ENCODE results near the gene PROC. TPM values are rescaled to one million over a fixed set of nuclear protein-coding genes. Genes with fewer than 3 reads are reported as not detected.

Gene PROC
- total and polyA plus RNA-seq, 9 donors = 0.51 to 1.1 TPM; not detected in 7

DNA sequence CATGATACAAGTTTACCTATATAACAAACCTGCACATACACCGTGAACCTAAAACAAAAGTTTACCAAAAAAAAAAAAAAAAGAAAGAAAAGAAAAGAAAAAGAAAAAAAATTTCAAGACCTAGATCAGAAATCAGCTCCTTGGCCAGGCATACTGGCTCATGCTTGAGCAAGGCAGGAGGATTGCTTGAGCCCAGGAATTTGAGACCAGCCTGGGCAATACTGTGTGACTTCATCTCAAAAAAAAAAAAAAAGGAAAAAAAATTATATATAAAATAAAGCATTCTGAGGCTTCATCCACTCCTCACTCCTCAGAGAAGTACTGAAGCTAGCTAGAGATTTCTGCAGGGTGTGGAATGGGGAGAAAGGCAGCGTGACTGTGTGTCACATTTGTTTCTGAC is 11.8 kb upstream of the PROC start:
- intact Hi-C loops (cut with DNase I) = no loop called here
- Histone ChIP-seq H3K36me3 (no peaks in the 10 kb centered on the region), H3K27me3 (no peaks in the 10 kb centered on the region), H3K4me1 (ENCODE audit: insufficient read depth) (no peaks in the 10 kb centered on the region), H3K4me3 (no peak overlapping the region), H3K9me3 (no peaks in the 10 kb centered on the region), H3K27ac (no peak overlapping the region)
- TF ChIP-seq EP300 (IDR thresholded peaks at IDR 0.05) (no peak), POLR2A (IDR thresholded peaks at IDR 0.05) (no peak)
- TF ChIP-seq, protein P1, sequence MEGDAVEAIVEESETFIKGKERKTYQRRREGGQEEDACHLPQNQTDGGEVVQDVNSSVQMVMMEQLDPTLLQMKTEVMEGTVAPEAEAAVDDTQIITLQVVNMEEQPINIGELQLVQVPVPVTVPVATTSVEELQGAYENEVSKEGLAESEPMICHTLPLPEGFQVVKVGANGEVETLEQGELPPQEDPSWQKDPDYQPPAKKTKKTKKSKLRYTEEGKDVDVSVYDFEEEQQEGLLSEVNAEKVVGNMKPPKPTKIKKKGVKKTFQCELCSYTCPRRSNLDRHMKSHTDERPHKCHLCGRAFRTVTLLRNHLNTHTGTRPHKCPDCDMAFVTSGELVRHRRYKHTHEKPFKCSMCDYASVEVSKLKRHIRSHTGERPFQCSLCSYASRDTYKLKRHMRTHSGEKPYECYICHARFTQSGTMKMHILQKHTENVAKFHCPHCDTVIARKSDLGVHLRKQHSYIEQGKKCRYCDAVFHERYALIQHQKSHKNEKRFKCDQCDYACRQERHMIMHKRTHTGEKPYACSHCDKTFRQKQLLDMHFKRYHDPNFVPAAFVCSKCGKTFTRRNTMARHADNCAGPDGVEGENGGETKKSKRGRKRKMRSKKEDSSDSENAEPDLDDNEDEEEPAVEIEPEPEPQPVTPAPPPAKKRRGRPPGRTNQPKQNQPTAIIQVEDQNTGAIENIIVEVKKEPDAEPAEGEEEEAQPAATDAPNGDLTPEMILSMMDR (IDR thresholded peaks at IDR 0.05) = no peak
- WGBS, 3 donors = 95 to 99% (median 96%) methylated on average over 2 of the region's 2 CpGs
- DNase-seq = no peak

DNA sequence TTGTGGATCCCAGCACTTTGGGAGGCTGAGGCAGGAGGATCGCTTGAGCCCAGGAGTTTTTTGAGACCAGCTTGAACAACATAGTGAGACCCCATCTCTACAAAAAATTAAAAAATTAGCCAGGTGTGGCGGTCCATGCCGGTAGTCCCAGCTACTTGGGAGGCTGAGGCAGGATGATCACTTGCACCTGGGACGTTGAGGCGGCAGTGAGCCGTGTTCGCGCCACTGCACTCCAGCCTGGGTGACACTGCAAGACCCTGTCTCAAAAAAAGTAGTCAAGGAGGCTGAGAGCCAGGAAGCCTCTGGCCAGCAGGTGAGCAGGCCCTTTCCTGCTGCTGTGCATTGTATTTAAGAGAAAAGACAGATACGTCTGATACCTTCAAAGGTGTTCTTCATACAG is 11.1 kb upstream of the PROC start:
- no peak for DNase-seq
- intact Hi-C loops (cut with DNase I) = no loop called here
- Histone ChIP-seq H3K36me3 (no peaks in the 10 kb centered on the region), H3K4me1 (ENCODE audit: insufficient read depth) (peaks cover 2% of the 10 kb centered on the region), H3K9me3 (no peaks in the 10 kb centered on the region), H3K27ac (no peak overlapping the region), H3K4me3 (no peak overlapping the region), H3K27me3 (no peaks in the 10 kb centered on the region)
- TF ChIP-seq EP300 (IDR thresholded peaks at IDR 0.05) = no peak
- TF ChIP-seq POLR2A (IDR thresholded peaks at IDR 0.05) = no peak
- TF ChIP-seq, protein P1 (IDR thresholded peaks at IDR 0.05) = no peak
- WGBS, 3 donors = 91 to 95% (median 93%) methylated on average over 9 of the region's 9 CpGs

DNA sequence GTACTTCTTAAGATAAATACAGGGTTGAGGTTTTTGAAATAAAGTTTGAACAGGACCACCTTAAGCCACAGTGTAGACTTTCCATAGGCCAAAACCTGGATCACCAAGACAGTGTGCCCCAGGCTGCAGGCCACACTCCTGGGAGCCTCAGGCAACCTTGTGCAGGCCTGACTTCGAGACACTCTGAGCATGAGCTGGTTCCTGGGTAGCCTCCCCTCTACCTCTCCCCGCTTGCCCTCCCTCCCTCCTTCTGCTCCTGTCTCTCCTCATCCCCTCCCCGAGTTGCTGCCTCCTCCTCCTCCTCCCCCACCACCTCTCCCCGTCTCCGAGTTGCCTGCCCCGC is 10.6 kb upstream of the PROC start:
- Histone ChIP-seq H3K27ac (peak overlapping the region; percentile 62 to 88), H3K4me3 (peak overlapping the region; percentile 25), H3K27me3 (no peaks in the 10 kb centered on the region), H3K9me3 (no peaks in the 10 kb centered on the region), H3K36me3 (no peaks in the 10 kb centered on the region), H3K4me1 (ENCODE audit: insufficient read depth) (peaks cover 2% of the 10 kb centered on the region)
- WGBS, 3 donors = 0 to 7% (median 4%) methylated on average over 6 of the region's 6 CpGs
- intact Hi-C loops (cut with DNase I) = no loop called here
- TF ChIP-seq, protein P1 (IDR thresholded peaks at IDR 0.05) = no peak
- no peak for TF ChIP-seq EP300 (IDR thresholded peaks at IDR 0.05)
- TF ChIP-seq POLR2A (IDR thresholded peaks at IDR 0.05) = no peak
- DNase-seq = no peak

DNA sequence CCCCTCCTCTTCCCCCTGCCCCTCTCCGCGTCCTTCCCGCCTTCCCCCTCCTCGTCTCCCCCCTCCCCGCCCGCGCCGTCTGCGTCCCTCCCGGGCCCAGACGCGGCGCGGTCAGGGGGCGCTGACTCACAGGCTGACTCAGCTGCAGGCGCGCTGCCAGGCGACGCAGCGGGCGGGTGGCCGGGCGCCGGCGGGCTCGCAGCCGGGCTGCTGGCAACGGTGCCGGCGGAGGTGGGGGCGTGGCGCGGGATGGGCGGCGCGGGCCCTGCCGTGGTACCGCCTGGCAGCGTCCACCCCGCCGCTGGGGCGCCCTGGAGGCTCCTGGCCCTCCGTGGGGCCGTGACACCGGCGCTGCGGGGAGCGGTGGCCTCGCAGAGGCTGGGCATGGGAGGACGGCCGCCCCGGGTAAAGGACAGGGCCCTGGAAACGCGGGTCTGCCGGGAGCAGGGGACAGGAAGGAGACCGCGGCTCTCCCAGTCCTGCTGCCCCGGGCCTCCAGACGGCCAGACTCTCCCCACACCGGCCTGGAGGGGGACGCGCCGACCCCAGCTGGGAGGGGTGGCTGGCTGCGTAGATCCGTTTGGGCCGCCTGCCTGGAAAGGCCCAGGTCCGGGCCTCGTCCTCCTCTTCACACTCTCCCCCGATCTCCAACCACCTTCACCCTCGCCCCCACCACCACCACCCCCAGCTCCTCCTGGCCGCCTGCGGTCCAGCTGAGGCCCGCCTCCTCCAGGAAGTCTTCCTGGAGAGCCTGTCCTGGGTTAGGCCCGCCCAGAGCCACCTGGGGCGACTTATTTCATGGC is 10.0 kb upstream of the PROC start:
- intact Hi-C loops (cut with DNase I) = no loop called here
- DNase-seq = peak; percentile 91 to 97 (median 96)
- Histone ChIP-seq H3K4me3 (peak overlapping the region; percentile 55), H3K4me1 (ENCODE audit: insufficient read depth) (peaks cover 2% of the 10 kb centered on the region), H3K27ac (peak overlapping the region; percentile 88 to 99), H3K27me3 (no peaks in the 10 kb centered on the region), H3K36me3 (no peaks in the 10 kb centered on the region), H3K9me3 (no peaks in the 10 kb centered on the region)
- 4 to 9% (median 8%) methylated on average over 34 to 75 of the region's 75 CpGs for WGBS, 3 donors
- TF ChIP-seq, protein P1 (IDR thresholded peaks at IDR 0.05) = peak in 1 of 3 donors; percentile 32
- TF ChIP-seq EP300 (IDR thresholded peaks at IDR 0.05) = no peak

Data from ovary (tissue), 9 donors.